Measurements from ENCODE around the gene ERICH6B.

Gene ERICH6B

DNA sequence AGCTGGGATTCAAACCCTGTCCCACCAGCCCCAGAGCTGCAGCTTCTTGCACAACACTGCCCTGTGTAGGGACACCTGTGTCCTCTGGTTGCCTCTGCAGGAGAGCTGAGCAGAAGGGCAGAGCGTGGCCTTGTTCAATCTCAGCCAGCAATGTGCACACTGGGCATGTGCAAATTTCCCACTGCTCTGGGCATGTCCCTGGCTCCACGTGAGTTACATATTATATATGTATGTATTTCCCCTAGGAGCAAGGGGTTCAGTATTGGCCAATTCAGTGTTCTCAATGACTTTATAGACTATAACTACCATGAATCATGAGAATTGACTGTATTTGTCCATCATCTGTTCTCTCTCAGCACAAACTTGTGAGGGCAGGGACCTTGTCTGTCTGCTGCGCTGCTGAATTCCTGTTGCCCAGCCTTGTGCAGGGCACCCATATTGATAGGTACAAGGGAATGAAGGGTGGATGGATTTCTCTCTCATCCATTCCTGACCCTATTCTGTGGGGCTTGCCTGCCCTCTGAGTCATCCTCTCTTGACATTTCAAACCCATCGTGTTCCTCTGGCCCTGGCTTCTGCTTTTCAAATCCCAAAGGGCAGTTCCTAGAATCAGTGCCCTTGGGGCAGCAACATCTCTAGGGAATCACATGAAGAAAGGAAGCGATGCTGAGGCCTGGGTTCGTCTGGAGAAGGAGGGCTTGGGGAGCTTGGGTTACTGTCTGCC is 69.7 kb downstream of the ERICH6B start:
- DNase-seq (ENCODE audit: low spot score), result no peak

- no peak for DNase-seq (ENCODE audit: low spot score)
These were observed 71.0 kb downstream of the ERICH6B start for GRCh38 chr13:45544520-45544919.

DNA sequence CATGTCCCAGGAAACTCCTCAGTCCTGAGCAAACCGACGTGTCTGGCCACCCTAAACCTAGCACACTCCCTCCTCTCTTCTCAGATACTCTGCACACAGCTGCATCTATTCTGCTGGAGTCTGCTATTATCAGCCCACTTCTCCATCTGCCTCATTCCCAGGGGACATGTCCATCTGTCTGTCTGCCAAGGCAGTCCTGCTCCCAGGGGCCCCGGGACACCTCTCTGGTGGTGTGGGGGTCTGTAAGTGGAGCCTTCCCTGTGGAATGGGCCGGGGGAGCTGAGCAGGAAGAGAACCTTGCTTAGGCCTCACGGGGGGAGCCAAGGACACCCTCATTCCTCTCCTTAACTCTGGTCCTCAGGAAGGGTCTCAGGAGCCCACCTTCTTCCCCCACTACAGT is 72.7 kb downstream of the ERICH6B start:
- DNase-seq (ENCODE audit: low spot score), result no peak

DNA sequence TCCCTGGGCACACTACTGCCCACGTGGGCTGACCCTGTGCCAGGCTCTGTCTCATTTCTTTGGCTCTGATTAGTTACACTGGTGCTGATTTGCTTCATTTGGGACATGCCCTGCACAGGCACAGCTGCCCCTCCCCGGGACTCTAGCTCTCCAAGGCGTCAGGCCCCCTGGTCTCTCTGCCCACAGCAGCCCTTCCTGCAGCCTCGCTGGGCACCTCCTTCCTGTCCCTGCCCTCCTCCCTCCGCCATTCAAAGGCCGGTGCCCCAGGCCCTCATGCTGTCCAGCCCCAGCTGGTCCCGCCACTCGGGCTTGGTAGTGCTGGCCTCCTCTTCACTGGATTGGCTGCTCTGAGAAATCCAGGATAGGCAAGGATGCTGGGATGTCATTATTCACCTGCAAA is 73.1 kb downstream of the ERICH6B start:
- DNase-seq (ENCODE audit: low spot score), result no peak

DNA sequence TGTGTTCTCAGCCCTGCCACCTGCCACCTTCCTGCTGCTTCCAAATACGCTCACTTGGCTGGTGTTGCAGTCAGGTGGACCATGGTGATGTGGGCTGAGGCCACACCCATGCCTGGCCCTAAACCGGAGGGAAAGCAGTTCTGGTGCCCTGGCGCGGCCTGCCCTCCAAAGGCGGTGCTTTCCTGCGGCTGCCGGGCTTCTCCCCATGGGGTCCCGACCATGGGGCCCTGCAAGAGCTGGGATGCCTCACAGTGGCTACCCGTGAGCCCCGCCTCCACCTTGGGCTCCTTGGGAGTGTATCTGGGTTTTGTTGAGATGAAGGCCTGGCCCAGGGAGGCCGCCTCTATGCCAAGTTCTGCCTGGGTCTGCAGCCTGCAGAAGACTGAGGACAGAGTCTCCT is 73.7 kb downstream of the ERICH6B start:
- no peak for DNase-seq (ENCODE audit: low spot score)

DNA sequence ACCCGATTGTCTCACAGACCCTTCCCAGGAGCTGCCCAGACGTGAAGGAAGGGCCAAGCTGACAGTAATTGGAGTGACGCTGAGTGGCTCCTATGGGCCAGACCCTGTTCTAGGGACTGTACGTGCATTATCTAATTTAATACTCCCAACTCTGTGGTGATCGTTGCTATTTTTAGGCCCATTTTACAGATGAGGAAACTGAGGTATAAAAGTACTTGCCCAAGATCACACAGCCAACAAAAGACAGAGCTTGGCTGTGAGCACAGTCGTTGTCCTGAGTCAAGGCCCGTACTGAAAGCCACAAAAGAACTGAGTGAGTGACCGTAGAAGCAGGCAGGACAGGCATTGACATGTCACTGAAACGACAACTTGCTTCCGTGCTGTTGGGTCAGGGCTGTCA is 74.7 kb downstream of the ERICH6B start:
- DNase-seq (ENCODE audit: low spot score), result no peak

GRCh38 chr13:45540195-45540594 is 75.3 kb downstream of the ERICH6B start:
- DNase-seq (ENCODE audit: low spot score), result no peak

DNA sequence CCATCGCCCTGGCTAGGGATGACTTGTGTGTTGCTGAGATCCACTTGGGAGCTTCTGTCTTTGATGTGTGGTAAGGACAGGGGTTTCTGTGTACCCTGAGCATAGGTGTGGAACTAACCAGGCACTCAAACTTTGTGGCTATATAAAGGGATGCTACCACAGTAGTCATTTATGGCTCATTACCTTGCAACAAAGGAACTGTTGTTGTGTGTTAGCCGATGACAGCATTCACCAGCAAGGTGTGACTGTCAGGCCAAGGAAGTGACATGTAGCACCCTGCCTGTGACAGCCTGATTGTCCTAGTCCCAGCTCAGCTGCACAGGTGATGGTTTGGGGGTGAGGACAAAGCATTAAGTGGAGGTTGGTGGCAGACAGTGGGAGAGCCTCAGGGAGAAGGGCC is 77.2 kb downstream of the ERICH6B start:
- no peak for DNase-seq (ENCODE audit: low spot score)

GRCh38 chr13:45537516-45537915 is 78.0 kb downstream of the ERICH6B start:
- no peak for DNase-seq (ENCODE audit: low spot score)

DNA sequence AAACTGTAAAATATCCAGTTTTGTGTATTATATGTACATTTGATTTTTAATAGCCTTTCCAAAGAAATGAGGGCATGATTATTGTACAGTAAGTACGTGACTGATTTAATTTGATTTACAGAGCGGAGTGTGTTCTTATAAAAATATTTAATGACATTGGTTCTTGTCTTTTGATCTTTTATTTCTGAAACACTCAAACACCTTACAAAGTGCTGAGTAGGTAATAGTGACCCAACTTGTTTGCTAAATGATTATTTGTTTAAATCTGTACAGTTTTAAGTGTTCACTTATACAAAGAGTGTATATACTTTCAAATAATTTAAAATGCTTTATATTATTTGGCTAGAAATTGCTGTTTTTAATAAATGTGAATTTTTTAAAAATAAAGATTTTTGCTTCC is 79.3 kb downstream of the ERICH6B start:
- DNase-seq (ENCODE audit: low spot score), result no peak

DNA sequence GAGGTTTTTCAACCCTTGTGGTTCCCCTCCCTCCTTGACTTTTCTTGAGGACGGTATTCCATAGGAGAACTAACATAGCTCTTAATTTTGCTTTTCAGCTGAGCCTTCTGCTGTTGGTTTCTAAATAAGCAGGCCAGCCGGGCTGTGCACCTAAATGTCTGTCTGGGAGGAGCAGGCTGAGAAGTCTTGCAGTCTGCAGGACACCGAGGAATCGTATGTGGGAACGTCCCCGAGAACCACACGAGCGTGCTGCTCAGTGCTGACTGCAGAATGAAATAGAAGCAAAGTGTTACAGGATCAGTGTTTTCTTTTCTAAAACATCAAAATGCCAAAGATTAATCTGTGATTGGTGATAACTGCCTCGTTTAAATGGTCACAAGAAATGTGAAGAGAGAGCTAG is 80.9 kb downstream of the ERICH6B start:
- DNase-seq (ENCODE audit: low spot score), result no peak

DNA sequence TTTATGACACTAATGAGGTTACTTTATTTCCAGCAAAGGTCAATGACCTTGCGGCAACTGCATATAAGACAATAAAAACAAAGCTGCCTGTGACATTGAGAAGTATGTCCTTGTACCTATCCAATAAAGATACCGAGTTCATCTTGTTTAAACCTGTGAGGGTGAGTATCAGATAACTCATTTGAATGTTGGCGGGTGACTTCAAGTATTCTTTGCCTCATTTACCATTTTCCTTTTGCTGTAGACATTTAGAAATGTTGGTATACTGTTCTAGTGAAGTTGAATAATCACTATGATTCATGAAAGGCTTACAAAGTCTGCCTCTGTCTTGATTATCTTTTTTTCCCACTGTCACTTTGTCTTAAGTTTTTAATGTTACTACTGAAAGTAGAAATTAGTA is 85.8 kb downstream of the ERICH6B start:
- no peak for DNase-seq (ENCODE audit: low spot score)

GRCh38 chr13:45527699-45528462 is 87.7 kb downstream of the ERICH6B start:
- DNase-seq (ENCODE audit: low spot score), result no peak

- no peak for DNase-seq (ENCODE audit: low spot score)
These were observed 93.0 kb downstream of the ERICH6B start for GRCh38 chr13:45522571-45522970.

DNA sequence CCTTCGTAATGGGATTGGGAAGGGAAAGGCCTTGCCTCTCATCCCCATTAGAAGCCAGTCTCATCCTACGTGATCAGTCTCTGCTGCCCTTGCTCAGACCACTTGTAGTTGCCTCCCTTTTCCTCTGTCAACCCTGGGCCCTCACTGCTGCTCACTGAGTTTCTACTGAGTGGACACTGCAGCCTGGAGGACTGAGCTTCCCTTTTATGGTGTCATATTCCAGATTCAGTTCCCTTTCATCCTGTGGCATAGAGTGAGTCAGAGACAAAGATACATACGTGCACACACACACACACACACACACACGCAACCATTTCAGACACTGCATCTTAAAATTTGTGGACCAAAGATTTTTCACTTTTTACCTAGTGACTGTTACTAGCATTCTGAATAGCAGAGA is 94.2 kb downstream of the ERICH6B start:
- no peak for DNase-seq (ENCODE audit: low spot score)

DNA sequence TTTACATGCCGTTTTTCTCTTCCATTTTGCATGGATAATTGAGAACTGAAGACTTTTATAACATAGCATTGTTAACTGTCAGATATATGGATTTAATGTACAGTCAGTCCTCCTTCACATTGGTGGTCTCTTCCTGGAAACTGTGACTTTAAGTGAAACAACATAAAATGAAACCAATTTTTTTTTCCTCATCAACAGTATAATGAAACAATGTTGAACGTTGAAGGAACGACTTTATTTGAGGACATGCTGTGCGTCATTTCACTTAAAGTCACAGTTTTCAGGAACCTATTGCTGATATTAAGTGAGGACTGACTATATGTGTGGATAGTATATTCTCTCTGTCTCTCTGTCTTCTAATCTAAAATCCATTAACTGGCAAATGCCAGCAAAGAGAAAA is 96.0 kb downstream of the ERICH6B start:
- DNase-seq (ENCODE audit: low spot score), result no peak

DNA sequence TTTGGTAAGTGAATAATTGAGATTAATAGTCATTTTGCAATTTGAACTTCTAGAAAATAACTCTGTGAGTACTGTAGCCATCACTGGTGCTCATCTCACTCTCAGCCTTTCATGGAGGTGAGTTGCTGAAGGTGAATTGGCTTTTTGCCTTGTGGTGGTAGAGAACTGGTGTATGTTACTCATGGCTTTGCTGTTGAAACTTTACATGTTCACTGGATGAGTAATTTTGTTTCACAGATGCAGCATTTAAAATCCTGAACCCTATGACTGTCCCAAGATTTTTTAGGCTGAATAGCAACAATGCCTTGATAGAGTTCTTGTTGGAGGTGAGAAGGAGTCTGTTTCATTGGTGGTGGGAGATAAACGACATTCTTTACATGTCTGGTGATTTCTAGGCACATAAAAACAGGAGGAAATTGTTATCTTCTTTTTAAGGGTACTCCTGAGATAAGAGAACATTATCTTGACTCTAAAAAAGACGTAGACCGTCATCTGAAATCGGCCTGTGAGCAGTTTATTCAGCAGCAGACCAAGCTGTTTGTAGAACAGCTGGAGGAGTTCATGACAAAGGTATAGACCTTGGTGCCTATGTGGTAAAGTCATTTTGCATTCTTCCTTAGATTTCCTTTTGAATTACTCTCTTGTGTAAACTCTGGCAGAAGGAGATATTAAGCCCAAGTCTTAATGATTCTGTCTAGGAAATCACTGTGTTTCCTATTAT is 96.9 kb downstream of the ERICH6B start:
- no peak for DNase-seq (ENCODE audit: low spot score)

DNA sequence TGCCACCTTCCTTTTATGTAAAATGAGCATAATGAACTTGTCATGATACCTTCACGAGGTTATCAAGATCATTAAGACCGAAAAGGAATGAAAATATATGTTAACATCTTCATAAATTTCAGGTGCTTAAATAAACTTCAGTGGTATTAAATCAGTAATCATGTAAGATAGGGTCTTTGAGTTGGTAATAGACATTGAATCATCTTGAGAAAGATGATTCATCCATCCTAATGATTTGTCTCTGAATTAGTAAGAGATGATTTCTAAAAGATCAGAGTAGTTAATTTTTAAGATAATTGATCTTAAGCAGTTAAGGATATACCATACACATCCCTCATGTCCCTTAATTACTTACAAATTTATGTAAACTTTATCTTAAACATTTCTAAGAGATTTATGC is 98.8 kb downstream of the ERICH6B start:
- DNase-seq (ENCODE audit: low spot score), result no peak

GRCh38 chr13:45512098-45512496 is 103.4 kb downstream of the ERICH6B start:
- DNase-seq (ENCODE audit: low spot score), result no peak

DNA sequence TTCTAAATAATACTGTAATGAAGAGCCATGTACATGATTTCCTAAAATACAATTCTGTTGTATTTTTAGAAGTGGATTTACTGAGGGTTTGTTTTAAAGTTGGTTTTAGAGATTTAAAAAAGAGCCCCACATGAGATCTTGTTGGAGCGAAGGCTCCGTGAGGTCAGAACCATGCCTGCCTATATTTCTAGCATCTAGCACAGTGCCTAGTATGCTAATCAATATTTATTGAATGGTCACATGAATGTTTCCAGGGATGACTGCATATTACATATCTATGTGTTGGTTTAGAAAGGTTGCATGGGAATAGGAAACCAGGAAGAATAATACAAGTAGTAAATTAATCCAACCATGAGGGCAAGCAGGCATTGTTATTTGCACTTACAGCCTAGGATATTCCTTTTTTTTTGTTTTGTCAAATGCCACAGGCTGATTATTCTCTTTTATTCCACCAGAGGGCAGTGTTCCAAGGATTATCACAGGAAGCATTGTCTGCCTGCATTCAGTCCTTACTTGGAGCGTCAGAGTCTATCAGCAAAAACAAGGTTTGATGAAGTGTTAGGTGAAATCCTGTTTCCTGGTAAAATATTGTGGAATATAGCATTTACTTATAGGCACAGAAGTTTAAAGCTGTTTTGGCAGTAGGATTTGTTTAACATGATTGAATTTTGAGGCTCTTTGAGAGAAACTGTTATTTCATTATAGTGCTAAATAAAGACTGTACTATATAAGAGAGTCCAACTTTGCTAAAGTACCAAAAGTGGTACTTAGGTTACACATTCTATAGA is 104.0 kb downstream of the ERICH6B start:
- peak; percentile 67 for DNase-seq (ENCODE audit: low spot score)

DNA sequence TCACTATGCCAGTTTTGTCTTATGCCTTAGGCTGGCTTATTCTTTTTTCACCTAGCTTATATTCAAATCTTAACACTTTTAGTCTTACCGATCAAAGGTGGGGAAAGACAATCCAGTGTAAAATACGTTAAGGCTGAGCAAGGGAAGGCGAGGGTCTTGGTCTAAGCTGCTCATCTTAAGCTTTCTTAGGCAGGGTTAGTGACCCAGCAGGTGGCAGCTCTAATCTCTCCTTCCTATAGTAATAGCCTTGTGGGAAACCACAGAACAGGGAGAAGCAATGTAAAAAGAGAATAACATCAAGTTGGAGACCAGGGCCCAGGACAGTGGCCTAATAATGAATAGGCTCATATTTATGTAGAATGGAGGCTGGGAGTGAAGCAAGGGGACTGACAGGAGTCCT is 104.9 kb downstream of the ERICH6B start:
- no peak for DNase-seq (ENCODE audit: low spot score)

DNA sequence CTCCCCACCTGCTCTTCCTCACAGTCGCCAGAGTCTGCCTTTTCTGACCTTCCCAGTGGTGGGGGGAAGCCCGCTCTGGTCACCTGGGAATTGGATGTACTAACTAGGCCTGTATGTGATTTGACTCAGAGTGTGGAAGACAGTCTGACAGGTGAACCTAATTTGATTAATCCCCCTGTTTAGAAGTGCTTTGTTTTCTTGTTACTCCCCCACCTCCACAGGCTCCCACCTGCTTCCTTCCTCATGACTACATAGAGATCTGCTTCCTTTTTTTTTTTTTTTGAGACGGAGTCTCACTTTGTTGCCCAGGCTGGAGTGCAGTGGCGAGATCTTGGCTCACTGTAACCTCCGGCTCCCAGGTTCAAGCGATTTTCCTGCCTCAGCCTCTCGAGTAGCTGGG is 106.8 kb downstream of the ERICH6B start:
- peak; percentile 15 for DNase-seq (ENCODE audit: low spot score)

Data from SK-N-DZ (cell line).